ENCODE data around the gene CUZD1.

Gene CUZD1

GRCh38 chr10:122855745-122856144 lies 10.1 kb upstream of the CUZD1 start:
- DNase-seq: no peak

DNA sequence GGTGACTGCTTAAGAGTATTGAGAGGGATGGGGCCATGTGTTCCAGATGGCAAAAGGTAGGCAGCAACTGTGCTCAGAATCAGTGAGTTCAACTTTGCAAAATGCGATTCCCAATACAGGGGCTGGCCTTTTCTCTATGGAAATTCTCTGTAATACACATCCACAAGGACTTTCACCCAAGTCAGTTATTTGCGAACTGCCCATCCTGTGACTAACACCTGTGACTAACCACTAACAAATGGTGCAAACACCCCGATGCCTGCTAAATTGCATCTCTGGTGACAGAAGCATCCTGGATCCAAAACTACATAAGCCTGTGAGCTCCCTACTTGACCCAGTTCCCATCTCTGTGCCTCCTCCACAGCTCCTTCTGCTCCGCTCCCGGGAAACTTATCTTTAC lies 9.0 kb upstream of the CUZD1 start:
- no peak for DNase-seq

DNA sequence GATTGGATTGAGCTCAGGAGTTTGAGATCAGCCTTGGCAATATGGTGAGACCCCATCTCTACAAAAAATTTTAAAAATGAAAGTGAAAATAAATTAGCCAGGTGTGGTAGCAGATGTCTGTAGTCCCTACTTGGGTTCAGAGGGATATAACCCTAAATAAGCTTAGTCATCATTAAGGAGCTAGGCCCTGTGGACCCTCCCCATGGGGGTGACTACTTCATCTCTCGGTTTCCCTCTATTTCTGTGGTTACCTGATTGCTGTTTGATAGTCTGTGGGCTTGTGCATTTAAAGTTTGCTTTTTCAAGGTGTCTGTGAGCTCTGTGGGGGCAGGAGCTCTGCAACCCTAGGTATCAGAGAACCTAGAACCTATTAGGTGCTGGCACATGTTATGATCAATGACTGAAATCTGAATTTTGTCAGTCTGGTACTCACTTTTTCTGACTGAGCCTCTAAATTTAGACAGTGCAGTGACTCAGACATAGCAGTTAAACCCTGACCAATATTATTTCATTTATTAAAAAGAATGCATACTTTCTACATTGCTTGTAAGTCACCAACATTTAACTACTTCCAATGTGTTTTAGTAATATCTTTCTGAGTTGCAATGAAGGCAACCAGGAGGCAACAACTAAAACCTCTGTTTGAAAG lies 8.1 kb upstream of the CUZD1 start:
- no peak for DNase-seq

DNA sequence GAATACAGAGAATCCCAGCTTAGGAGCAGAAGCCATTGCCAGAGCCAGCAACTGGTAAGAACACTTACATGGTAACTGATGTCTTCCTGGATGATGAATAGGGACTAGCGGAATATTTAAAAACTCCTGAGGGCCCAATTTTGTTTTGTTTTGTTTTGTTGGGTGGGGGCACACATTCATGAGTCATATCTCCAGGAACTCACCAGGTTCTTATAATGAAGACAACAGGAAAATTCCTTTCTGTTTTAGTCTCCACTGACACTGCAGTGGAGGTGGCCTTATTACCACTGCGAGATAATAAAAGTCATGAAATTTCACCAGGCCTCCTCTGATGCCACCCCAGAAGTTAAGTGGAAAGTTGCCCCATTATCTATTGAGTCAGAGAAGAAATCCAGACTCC lies 6.6 kb upstream of the CUZD1 start:
- no peak for DNase-seq

DNA sequence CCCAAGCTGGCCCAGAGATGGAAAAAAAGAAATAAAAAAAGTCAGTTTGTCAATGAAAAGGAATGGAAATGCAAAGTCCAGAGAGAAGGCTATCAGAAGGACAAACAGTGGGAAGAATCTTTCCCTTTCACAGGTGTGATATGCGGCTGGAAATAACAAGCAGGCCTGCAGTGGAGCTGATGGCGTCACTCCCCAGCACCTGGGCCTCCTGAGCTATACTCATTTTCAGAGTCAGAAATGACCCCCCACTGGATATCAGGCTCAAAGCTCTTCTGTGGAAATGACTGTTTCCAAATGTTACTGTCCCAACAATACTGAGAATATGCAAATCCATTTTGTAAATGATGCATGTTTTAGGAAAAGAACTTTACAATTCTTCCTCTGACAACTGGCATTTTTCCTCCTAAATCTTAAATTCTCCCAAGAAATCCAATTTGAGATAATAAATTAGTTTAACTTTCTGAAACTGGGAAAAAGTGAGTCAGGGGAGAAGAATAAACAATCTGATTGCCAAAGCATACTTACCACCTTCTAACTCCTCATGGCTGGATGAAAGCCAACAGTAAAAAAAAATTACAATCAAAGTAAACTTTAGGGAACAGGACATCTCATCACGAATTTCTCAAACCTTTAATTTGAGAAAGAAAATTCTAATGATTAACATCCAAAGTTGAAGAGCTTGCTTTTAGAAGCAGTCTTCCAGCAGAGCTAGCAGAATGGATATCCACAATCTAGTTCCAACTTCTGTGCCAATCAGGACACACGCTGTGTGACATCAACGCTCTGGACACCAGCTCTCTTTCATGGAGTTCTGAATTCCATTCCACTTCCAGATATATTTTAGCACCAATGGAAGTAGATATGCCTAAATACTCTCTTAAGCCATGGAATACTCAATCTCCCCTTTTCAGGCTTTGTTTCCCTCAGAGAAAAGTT lies 5.3 kb upstream of the CUZD1 start:
- DNase-seq: no peak

- no peak for DNase-seq
Measured at GRCh38 chr10:122849900-122850605, 4.4 kb upstream of the CUZD1 start.

- no peak for DNase-seq
Measured at GRCh38 chr10:122849090-122849489, 3.4 kb upstream of the CUZD1 start.

GRCh38 chr10:122847782-122848604 lies 2.3 kb upstream of the CUZD1 start:
- DNase-seq: peak; percentile 79

GRCh38 chr10:122844146-122844545 lies 1.5 kb downstream of the CUZD1 start:
- DNase-seq: no peak

DNA sequence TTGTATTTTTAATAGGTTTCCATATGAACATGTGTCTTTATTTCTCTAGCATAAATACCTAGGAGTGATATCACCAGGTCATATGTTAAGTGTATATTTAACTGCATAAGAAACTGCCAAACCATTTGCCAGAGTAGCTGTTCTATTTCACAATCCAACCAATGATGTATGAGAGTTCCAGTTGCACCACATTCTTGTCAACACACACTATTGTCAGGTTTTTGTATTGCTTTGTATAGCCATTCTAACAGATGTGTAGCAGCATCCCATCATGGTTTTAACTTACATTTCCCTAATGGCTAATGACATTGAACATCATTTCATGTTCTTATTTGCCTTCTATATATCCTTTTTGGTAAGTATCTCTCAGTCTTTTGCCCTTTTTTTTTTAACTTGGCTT lies 4.1 kb downstream of the CUZD1 start:
- DNase-seq: no peak

DNA sequence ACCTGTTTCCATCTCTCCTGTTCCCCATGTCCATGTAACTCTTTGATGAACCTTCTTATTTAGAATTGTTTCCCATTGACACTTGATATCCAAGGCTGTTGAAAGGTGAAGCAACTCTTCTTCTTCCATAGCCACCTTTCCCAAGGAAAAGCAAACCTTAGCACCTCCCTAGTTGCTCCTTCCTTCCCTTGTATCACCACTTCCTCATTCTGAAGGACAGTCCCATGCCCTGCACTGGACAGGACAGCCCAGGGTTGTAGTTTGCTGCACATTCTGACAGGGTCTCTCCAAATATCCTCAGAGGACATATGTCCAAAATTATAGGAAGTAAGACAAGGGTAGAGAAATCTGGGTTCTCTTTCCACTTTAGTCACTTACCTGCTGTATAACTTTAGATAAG lies 6.2 kb downstream of the CUZD1 start:
- no peak for DNase-seq

GRCh38 chr10:122838880-122839279 lies 6.8 kb downstream of the CUZD1 start:
- no peak for DNase-seq

DNA sequence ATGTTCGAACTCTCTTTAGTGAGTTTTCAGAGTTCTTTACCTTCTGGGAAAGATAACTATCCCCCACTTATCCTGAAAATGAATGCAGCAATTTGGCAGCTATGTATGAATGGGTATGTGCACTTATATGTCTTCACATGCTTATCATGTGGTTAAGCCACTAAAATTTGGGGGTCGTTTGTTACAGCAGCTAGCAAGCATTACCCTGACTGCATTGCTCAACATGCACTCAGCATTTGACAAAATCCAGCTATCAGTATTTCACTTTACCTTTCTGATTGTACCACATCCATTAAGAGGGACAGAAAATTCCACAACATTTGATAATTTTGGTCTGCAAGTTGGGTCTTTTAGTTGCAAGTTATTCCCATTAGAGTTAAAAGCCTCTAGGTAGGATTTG lies 9.7 kb downstream of the CUZD1 start:
- no peak for DNase-seq

DNA sequence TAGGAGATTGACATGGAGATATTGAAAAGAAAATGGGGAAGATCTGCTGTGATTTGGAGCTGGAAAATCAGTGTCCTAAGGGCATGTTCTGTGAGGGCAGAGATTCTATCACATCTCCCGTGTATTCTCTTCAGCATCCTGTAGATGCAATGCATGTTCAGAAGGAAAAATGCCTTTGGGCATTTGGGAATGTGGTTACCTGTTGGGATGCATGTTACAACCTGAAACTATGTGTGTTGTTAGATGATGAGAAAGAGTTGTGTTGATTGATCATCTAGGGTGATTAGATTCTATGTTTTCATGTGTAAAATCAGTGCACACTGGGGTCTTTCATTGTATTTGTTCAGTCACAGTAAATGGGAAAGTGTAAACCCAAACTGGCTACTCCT lies 14.7 kb downstream of the CUZD1 start:
- no peak for DNase-seq

- DNase-seq: no peak
Measured at GRCh38 chr10:122830273-122830964, 15.2 kb downstream of the CUZD1 start.

DNA sequence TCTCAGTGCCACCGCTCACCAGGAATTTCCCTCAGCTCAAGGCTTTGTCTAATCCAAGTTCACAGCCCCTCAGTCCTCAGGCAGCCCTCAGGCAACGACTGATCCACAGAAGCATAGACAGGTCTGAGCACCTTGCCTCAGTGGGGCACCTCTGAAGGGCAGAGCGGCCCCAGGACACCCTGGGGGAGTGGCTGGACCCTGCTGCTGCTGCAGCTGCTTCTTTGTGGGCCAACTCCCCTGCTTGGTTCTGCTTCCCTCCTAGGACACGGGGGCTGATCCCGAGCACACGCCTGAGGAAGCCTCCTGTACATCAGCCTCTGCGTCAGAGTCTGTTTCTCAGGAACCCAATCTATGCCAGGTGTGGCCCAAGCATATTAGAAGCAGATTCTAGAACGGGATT lies 16.2 kb downstream of the CUZD1 start:
- DNase-seq: no peak

- no peak for DNase-seq
Measured at GRCh38 chr10:122828716-122829255, 16.9 kb downstream of the CUZD1 start.

GRCh38 chr10:122827302-122827701 lies 18.4 kb downstream of the CUZD1 start:
- DNase-seq: no peak

GRCh38 chr10:122822973-122823690 lies 22.5 kb downstream of the CUZD1 start:
- no peak for DNase-seq

- DNase-seq: no peak
Measured at GRCh38 chr10:122821808-122822207, 23.8 kb downstream of the CUZD1 start.

GRCh38 chr10:122815458-122815857 lies 30.2 kb downstream of the CUZD1 start:
- no peak for DNase-seq
